A673 (cell line): ENCODE measurements around the gene DCC.

ENCODE experiments used
- CTCF ChIP-seq: fragments of 300-800, 200-600 bp; sonication (generic); conservative IDR thresholded peaks from 2 replicates; pipeline ENCODE4 v1.5.1; 2017; ENCODE audit warnings: low read depth, mild to moderate bottlenecking, antibody characterized with exemption, low read length, moderate library complexity, mixed read lengths
- EZH2 ChIP-seq: fragments of 200-600 bp; sonication (generic); IDR thresholded peaks from 2 replicates; pipeline ENCODE4 v1.6.1; 2017; ENCODE audit warnings: borderline replicate concordance, low read depth, mild to moderate bottlenecking, mixed read lengths, antibody characterized with exemption, low read length; ENCODE audit not compliant: poor library complexity, severe bottlenecking

- TF ChIP-seq CTCF = no peak
- no peak for TF ChIP-seq EZH2
Measured at GRCh38 chr18:52486052-52486451, 146.1 kb downstream of the DCC start.
